HepG2 (cell line): ENCODE data around the gene ELOVL2. TPM values are rescaled to one million over a fixed set of nuclear protein-coding genes. Genes with fewer than 3 reads are reported as not detected.
A peak's percentile ranks its signal among the peaks of the same experiment; 100 is the strongest.

Experiments used
- ADNP ChIP-seq: sonication (generic); formaldehyde crosslinking; IDR thresholded peaks from 2 replicates; pipeline ENCODE4 v1.4.0; 2020; ENCODE audit warnings: missing genetic modification reagents
- CHCHD3 ChIP-seq: sonication (generic); formaldehyde crosslinking; IDR thresholded peaks from 2 replicates; pipeline ENCODE4 v1.8.0; 2022; ENCODE audit warnings: mild to moderate bottlenecking, missing genetic modification reagents, moderate library complexity
- EZH2 ChIP-seq: conservative IDR thresholded peaks from 2 replicates; pipeline ENCODE4 v1.6.1; 2012; ENCODE audit warnings: mild to moderate bottlenecking, low read depth, low read length, moderate library complexity
- FOXA3 ChIP-seq: IDR thresholded peaks from 2 replicates; pipeline ENCODE4 v1.6.1; 2016; ENCODE audit warnings: missing genetic modification reagents, missing compliant biosample characterization
- HMGXB4 ChIP-seq, 2 experiments: sonication (generic) in 1 of 2; formaldehyde crosslinking in 1 of 2; IDR thresholded peaks; 2 replicates each; pipeline versions ENCODE4 v1.4.0 to v1.6.1; 2018 to 2020; ENCODE audit warnings: missing genetic modification reagents in 2 of 2, borderline replicate concordance in 1 of 2, low read depth in 1 of 2, mild to moderate bottlenecking in 1 of 2, missing biosample characterization in 1 of 2
- MYC ChIP-seq: sonication (generic); formaldehyde crosslinking; IDR thresholded peaks from 2 replicates; pipeline ENCODE4 v1.9.0; 2021; ENCODE audit warnings: missing genetic modification reagents, borderline replicate concordance
- NFKB2 ChIP-seq: sonication (generic); formaldehyde crosslinking; IDR thresholded peaks from 2 replicates; pipeline ENCODE4 v1.4.0; 2020; ENCODE audit warnings: missing genetic modification reagents, borderline replicate concordance
- SALL2 ChIP-seq: sonication (generic); formaldehyde crosslinking; IDR thresholded peaks from 2 replicates; pipeline ENCODE4 v1.8.1; 2023; ENCODE audit warnings: mild to moderate bottlenecking, missing genetic modification reagents, inconsistent platforms
- SOX13 ChIP-seq, 3 experiments: fragments of 450-650 bp in 1 of 3; sonication (generic) in 1 of 3; formaldehyde crosslinking in 1 of 3; IDR thresholded peaks in 2 of 3; conservative IDR thresholded peaks in 1 of 3; 2 replicates each; pipeline versions ENCODE4 v1.5.0 to v1.6.1; 2016 to 2020; ENCODE audit warnings: antibody characterized with exemption in 1 of 3, mild to moderate bottlenecking in 1 of 3, missing compliant biosample characterization in 1 of 3, missing genetic modification reagents in 1 of 3, moderate library complexity in 1 of 3
- ZBTB2 ChIP-seq: sonication (generic); formaldehyde crosslinking; IDR thresholded peaks from 2 replicates; pipeline ENCODE4 v1.8.0; 2022; ENCODE audit warnings: low read depth, missing genetic modification reagents
- ZBTB20 ChIP-seq: sonication (generic); formaldehyde crosslinking; IDR thresholded peaks from 2 replicates; pipeline ENCODE4 v1.8.1; 2023; ENCODE audit warnings: missing genetic modification reagents, low read depth, mild to moderate bottlenecking, borderline replicate concordance
- ZBTB44 ChIP-seq: sonication (generic); formaldehyde crosslinking; IDR thresholded peaks from 2 replicates; pipeline ENCODE4 v1.4.0; 2020; ENCODE audit warnings: missing genetic modification reagents
- ZNF263 ChIP-seq: sonication (generic); formaldehyde crosslinking; IDR thresholded peaks from 2 replicates; pipeline ENCODE4 v1.4.0; 2020; ENCODE audit warnings: missing genetic modification reagents
- ZNF33A ChIP-seq: sonication (generic); formaldehyde crosslinking; IDR thresholded peaks from 2 replicates; pipeline ENCODE4 v1.5.1; 2020; ENCODE audit warnings: missing genetic modification reagents, mild to moderate bottlenecking, moderate library complexity, borderline replicate concordance
- ZNF772 ChIP-seq: sonication (generic); formaldehyde crosslinking; IDR thresholded peaks from 2 replicates; pipeline ENCODE4 v1.5.0; 2020; ENCODE audit warnings: mild to moderate bottlenecking, missing genetic modification reagents
- ZNF788 ChIP-seq: sonication (generic); formaldehyde crosslinking; IDR thresholded peaks from 2 replicates; pipeline ENCODE4 v1.5.0; 2020; ENCODE audit warnings: mild to moderate bottlenecking, missing genetic modification reagents, borderline replicate concordance
- ZNF790 ChIP-seq: sonication (generic); formaldehyde crosslinking; IDR thresholded peaks from 2 replicates; pipeline ENCODE4 v1.8.0; 2022; ENCODE audit warnings: missing genetic modification reagents, mild to moderate bottlenecking, borderline replicate concordance
- polyA plus RNA-seq, 8 experiments: library from polyadenylated mRNA; depleted of rRNA in 3 of 8; stranded (reverse) in 7 of 8; unstranded in 1 of 8; fragments of >200 nt; fragmentation: Illumina TruSeq in 4 of 8; extraction: Trizol in 4 of 8; gene quantifications; 2 replicates each; pipeline versions ENCODE4 v1.2.1 to v1.2.3, GENCODE V29; 2011 to 2016; ENCODE audit warnings: low read depth in 4 of 8, missing spikeins in 1 of 8, mixed read lengths in 1 of 8; ENCODE audit not compliant: insufficient read depth in 1 of 8
- total RNA-seq, 5 experiments: library from RNA; depleted of rRNA; stranded (reverse); fragments of >200 nt; fragmentation: Illumina TruSeq; extraction: Trizol; gene quantifications; 2 replicates each; pipeline ENCODE4 v1.2.3, GENCODE V29; 2016; ENCODE audit warnings: low read depth in 1 of 5
- TF ChIP-seq, protein P1 (sequence below): sonication (generic); formaldehyde crosslinking; IDR thresholded peaks from 2 replicates; pipeline ENCODE4 v1.4.0; 2020; ENCODE audit warnings: low read depth, mild to moderate bottlenecking, missing genetic modification reagents
- TF ChIP-seq, protein P2 (sequence below): sonication (generic); formaldehyde crosslinking; IDR thresholded peaks from 2 replicates; pipeline ENCODE4 v1.4.0; 2020; ENCODE audit warnings: missing genetic modification reagents

Gene ELOVL2
- total and polyA plus RNA-seq, 2 of the 13 experiments (the other 11 are each of a cell fraction or from before 2014, with no cell fraction given), result 43.6 to 65.4 TPM

- TF ChIP-seq SOX13 (IDR thresholded peaks at IDR 0.05) (no peak), SOX13 (CRISPR knock-in tag; conservative IDR thresholded peaks at IDR 0.05 in 1 of 2, IDR thresholded peaks at IDR 0.05 in 1 of 2) (peak in 1 of 2 experiments; percentile 10; a peak in 1 of 4 replicates), ZNF263 (CRISPR knock-in tag) (peak; percentile 60; the same call in 1 of the 2 replicates), ZBTB44 (CRISPR knock-in tag) (no peak), SALL2 (CRISPR knock-in tag) (peak; percentile 99), CHCHD3 (CRISPR knock-in tag) (0 out of 2 replicates have a peak, but pooled peaks have one; percentile 27), ZNF772 (CRISPR knock-in tag) (0 out of 2 replicates have a peak, but pooled peaks have one; percentile 20), ZBTB2 (CRISPR knock-in tag) (peak; percentile 75; the same call in 1 of the 2 replicates), ZNF790 (CRISPR knock-in tag) (peak; percentile 84; the same call in 1 of the 2 replicates), HMGXB4 (CRISPR knock-in tag; IDR thresholded peaks at IDR 0.05; ENCODE audit: borderline replicate concordance in 1 of 2, low read depth in 1 of 2) (peak; percentile 89; a peak in 3 of 4 replicates), ADNP (peak; percentile 93), ZNF33A (no peak), NFKB2 (peak; percentile 87; the same call in 1 of the 2 replicates), ZNF788 (CRISPR knock-in tag) (peak; percentile 69; the same call in 1 of the 2 replicates), EZH2 (no peak), FOXA3 (CRISPR knock-in tag) (peak; percentile 49; the same call in 1 of the 2 replicates), MYC (CRISPR knock-in tag) (peak; percentile 74), ZBTB20 (no peak)
- TF ChIP-seq, protein P1, sequence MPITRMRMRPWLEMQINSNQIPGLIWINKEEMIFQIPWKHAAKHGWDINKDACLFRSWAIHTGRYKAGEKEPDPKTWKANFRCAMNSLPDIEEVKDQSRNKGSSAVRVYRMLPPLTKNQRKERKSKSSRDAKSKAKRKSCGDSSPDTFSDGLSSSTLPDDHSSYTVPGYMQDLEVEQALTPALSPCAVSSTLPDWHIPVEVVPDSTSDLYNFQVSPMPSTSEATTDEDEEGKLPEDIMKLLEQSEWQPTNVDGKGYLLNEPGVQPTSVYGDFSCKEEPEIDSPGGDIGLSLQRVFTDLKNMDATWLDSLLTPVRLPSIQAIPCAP (CRISPR knock-in tag), result 0 out of 2 replicates have a peak, but pooled peaks have one; percentile 22
- TF ChIP-seq, protein P2, sequence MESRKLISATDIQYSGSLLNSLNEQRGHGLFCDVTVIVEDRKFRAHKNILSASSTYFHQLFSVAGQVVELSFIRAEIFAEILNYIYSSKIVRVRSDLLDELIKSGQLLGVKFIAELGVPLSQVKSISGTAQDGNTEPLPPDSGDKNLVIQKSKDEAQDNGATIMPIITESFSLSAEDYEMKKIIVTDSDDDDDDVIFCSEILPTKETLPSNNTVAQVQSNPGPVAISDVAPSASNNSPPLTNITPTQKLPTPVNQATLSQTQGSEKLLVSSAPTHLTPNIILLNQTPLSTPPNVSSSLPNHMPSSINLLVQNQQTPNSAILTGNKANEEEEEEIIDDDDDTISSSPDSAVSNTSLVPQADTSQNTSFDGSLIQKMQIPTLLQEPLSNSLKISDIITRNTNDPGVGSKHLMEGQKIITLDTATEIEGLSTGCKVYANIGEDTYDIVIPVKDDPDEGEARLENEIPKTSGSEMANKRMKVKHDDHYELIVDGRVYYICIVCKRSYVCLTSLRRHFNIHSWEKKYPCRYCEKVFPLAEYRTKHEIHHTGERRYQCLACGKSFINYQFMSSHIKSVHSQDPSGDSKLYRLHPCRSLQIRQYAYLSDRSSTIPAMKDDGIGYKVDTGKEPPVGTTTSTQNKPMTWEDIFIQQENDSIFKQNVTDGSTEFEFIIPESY (CRISPR knock-in tag), result peak; percentile 87
Observed at GRCh38 chr6:11043961-11044711, at the start of gene ELOVL2 (continued).
